Measurements from ENCODE around the gene ABCC1.

DNA sequence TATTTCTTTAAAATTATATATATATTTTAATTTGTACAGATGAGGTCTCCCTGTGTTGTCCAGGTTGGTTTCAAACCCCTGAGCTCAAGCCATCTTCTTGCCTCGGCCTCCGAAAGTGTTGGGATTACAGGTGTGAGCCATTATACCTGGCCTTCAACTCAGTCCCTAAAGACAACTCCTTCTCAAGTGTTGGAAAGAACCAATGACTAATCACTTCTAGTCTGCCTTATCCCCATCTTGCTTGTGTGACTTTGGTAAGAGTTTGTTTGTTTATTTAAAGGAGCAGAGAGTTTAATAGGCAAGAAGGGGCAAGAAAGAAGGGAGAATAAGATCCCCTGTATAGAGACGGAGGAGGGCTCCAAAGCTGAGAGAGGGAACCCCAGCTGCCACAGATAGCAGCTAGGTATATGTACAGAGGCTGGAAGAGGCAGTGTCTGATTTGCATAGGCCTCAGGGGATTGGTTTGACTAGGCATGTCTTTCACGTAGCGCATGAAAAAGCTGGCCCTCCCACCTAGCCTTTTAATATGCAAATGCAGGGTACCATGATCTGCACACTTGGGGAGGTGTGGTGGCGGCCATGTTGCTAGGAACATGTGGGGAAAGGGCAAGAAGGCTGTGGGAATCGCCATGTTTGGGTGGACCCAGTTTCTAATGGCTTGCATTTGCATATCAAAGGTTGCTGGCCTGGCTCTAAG lies 21.5 kb downstream of the ABCC1 start:
- TF ChIP-seq, protein P1, sequence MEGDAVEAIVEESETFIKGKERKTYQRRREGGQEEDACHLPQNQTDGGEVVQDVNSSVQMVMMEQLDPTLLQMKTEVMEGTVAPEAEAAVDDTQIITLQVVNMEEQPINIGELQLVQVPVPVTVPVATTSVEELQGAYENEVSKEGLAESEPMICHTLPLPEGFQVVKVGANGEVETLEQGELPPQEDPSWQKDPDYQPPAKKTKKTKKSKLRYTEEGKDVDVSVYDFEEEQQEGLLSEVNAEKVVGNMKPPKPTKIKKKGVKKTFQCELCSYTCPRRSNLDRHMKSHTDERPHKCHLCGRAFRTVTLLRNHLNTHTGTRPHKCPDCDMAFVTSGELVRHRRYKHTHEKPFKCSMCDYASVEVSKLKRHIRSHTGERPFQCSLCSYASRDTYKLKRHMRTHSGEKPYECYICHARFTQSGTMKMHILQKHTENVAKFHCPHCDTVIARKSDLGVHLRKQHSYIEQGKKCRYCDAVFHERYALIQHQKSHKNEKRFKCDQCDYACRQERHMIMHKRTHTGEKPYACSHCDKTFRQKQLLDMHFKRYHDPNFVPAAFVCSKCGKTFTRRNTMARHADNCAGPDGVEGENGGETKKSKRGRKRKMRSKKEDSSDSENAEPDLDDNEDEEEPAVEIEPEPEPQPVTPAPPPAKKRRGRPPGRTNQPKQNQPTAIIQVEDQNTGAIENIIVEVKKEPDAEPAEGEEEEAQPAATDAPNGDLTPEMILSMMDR (IDR thresholded peaks at IDR 0.05; ENCODE audit: borderline replicate concordance, extremely low read depth, low read length, poor library complexity, severe bottlenecking): no peak
- TF ChIP-seq EZH2 (IDR thresholded peaks at IDR 0.05; ENCODE audit: borderline replicate concordance, low read depth, low read length, severe bottlenecking): no peak

Measured in DND-41 (cell line).